Cortex of kidney (tissue), 1 donor: ENCODE measurements around the gene GARIN1A.

Source experiments
- DNase-seq: peaks from one replicate; lab custom pipeline; 2025; lab: John Stamatoyannopoulos, UW

The GARIN1A gene

DNA sequence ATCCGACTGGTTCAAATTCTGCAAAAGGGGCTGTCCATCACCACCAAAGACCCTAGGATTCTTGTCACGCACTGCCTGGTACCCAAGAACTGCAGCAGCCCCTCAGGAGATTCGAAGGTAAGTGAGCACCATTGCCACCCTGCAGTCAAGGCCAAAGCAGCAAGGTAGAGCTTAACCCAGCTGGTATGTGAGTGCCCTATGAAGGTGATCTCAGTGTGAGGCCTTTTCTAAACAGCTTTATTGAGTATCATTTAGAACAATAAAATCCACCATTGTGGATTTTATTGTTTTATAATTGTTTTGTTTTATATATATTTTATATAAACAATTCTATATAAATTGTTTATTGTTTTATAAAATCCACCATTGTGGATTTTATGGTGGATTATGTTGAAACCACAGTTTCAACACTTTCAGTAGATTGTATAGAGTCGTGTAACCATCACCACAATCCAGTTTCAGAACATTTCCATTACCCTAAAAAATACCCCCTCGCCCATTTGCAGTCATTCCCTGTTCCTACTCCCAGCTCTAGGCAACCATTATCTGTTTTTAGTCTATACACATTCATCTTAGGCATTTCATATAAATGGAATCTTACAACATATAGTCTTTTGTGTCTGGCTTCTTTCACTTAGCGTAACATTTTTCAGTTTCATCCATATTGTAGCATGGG is 47.0 kb downstream of the GARIN1A start:
- DNase-seq, result no peak

DNA sequence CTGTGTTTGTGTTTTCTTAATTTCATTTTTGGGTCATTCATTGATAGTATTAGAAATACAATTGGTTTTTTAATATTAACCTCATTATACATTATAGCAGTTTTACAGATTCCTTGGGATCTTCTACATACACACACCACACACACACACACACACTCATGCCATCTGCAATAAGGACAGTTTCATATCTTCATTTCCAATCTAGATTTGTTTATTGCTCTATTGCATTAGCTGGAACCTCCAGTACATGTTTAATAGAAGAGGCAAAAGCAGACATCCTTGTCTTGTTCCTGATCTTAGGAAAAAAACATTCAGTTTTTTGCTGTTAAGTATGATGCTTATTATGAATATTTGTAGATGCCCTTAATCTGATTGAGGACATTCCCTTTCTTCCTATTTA is 49.3 kb downstream of the GARIN1A start:
- DNase-seq, result no peak
